OCI-LY7 (cell line): ENCODE measurements around the gene BEND5.

ENCODE experiments used
- CTCF ChIP-seq: fragments of 200-600 bp; sonication (generic); conservative IDR thresholded peaks from 2 replicates; pipeline ENCODE4 v1.5.1; 2014; ENCODE audit warnings: mild to moderate bottlenecking, antibody characterized with exemption, low read length, moderate library complexity, mixed read lengths
- EZH2phosphoT487 ChIP-seq: fragments of 200-600 bp; sonication (generic); IDR thresholded peaks from 2 replicates; pipeline ENCODE4 v1.6.1; 2018; ENCODE audit warnings: low read depth, borderline replicate concordance, mild to moderate bottlenecking, mixed run types, antibody characterized with exemption, low read length, moderate library complexity, mixed read lengths

GRCh38 chr1:48808496-48808895, 31.8 kb upstream of the BEND5 start:
- no peak for TF ChIP-seq CTCF
- no peak for TF ChIP-seq EZH2phosphoT487
